GM12878 (cell line): ENCODE data around the gene ENPP4. TPM values are rescaled to one million over a fixed set of nuclear protein-coding genes. Genes with fewer than 3 reads are reported as not detected.

Source experiments
- ATAC-seq: fragments of 200-7000 bp; cut with Tn5 transposase; 3 replicates; pipeline ENCODE4 v1.9.1; 2020; ENCODE audit warnings: mild to moderate bottlenecking, moderate library complexity
- BruUV-seq: library from RNA; stranded (reverse); fragments of 400-500 nt; replicated peaks from 2 replicates; lab custom pipeline; 2021; lab: Mats Ljungman, UMichigan
- CTCF ChIA-PET: fragments of 300-600 bp; sonication (Branson Sonifier 250); formaldehyde crosslinking; extraction: SDS; loops from one replicate; lab custom pipeline; 2021; ENCODE audit warnings: inconsistent platforms; lab: Yijun Ruan, JAX
- POLR2A ChIA-PET: fragments of 350-600 bp; formaldehyde crosslinking; extraction: SDS; loops from one replicate; lab custom pipeline; 2021; ENCODE audit warnings: inconsistent platforms; lab: Charles Lee
- RAD21 ChIA-PET: fragments of 300-600 bp; sonication (Branson Sonifier 250); formaldehyde crosslinking; loops from one replicate; lab custom pipeline; 2023; ENCODE audit warnings: antibody characterized with exemption; ENCODE audit not compliant: unreplicated experiment; lab: Charles Lee
- SMC1A ChIA-PET: fragments of 300-600 bp; sonication (Branson Sonifier 250); formaldehyde crosslinking; loops from one replicate; lab custom pipeline; 2023; ENCODE audit not compliant: unreplicated experiment, uncharacterized antibody; lab: Charles Lee
- DNase-seq: peaks from one replicate; pipeline ENCODE4 v3.0.0-alpha.2; 2011; ENCODE audit warnings: low read depth, low spot score
- FAIRE-seq: peaks from 3 replicates; lab custom pipeline; 2011; peaks lifted over from hg19 to GRCh38; lab: Jason Lieb, UNC
- H2AFZ ChIP-seq: 2 replicates; pipeline ENCODE4 v1.6.0; 2011; ENCODE audit warnings: low read depth, low read length, control low read depth; ENCODE audit not compliant: control insufficient read depth
- H3K27ac ChIP-seq: 2 replicates; pipeline ENCODE4 v1.5.1; 2011; ENCODE audit warnings: control low read depth; ENCODE audit not compliant: control insufficient read depth, insufficient read depth
- H3K27me3 ChIP-seq, 2 experiments: replicated peaks in 1 of 2; 2 replicates each; pipeline versions ENCODE4 v1.6.0 to v1.6.1; 2011; ENCODE audit warnings: low read length in 1 of 2; ENCODE audit not compliant: control insufficient read depth in 2 of 2, insufficient read depth in 2 of 2
- H3K36me3 ChIP-seq, 2 experiments: 2 replicates each; pipeline ENCODE4 v1.5.1; 2011; ENCODE audit warnings: low read length in 1 of 2; ENCODE audit not compliant: control insufficient read depth in 2 of 2, insufficient read depth in 2 of 2
- H3K4me1 ChIP-seq: 2 replicates; pipeline ENCODE4 v1.6.1; 2011; ENCODE audit warnings: mild to moderate bottlenecking, low read length, moderate library complexity, mixed read lengths; ENCODE audit not compliant: control insufficient read depth, insufficient read depth
- H3K4me2 ChIP-seq: 2 replicates; pipeline ENCODE4 v1.6.0; 2011; ENCODE audit warnings: control low read depth; ENCODE audit not compliant: control insufficient read depth, insufficient read depth
- H3K4me3 ChIP-seq: fragments of 200-600 bp; sonication (generic); 2 replicates; pipeline ENCODE4 v1.5.1; 2016
- H3K79me2 ChIP-seq: 2 replicates; pipeline ENCODE4 v1.6.0; 2011; ENCODE audit warnings: low read length; ENCODE audit not compliant: control insufficient read depth, insufficient read depth
- H3K9ac ChIP-seq: 2 replicates; pipeline ENCODE4 v1.8.0; 2011; ENCODE audit warnings: low read length, control low read depth, mixed read lengths; ENCODE audit not compliant: control insufficient read depth, insufficient read depth
- H3K9me3 ChIP-seq: replicated peaks from 3 replicates; pipeline ENCODE4 v1.5.1; 2011; ENCODE audit warnings: mild to moderate bottlenecking, low read length; ENCODE audit not compliant: control insufficient read depth, insufficient read depth
- H4K20me1 ChIP-seq: 2 replicates; pipeline ENCODE4 v1.6.0; 2011; ENCODE audit not compliant: control insufficient read depth, insufficient read depth
- CBX3 ChIP-seq: fragments of 200-600 bp; sonication (generic); IDR thresholded peaks from 2 replicates; pipeline ENCODE4 v1.6.1; 2016; ENCODE audit warnings: low read depth, borderline replicate concordance
- CREM ChIP-seq: IDR thresholded peaks from 2 replicates; pipeline ENCODE4 v1.6.1; 2014; ENCODE audit warnings: antibody characterized with exemption, low read depth
- EED ChIP-seq: sonication (generic); IDR thresholded peaks from 2 replicates; pipeline ENCODE4 v1.6.1; 2016; ENCODE audit warnings: antibody characterized with exemption, low read depth
- EZH2 ChIP-seq: IDR thresholded peaks from 2 replicates; pipeline ENCODE4 v1.6.1; 2012; ENCODE audit warnings: low read depth, mild to moderate bottlenecking, control low read depth, inconsistent platforms, low read length, borderline replicate concordance; ENCODE audit not compliant: control insufficient read depth
- HCFC1 ChIP-seq: fragments of 150-350 bp; IDR thresholded peaks from 2 replicates; pipeline ENCODE4 v1.6.1; 2014; ENCODE audit warnings: low read length
- IRF5 ChIP-seq: fragments of 450-650 bp; IDR thresholded peaks from 2 replicates; pipeline ENCODE4 v1.6.1; 2017; ENCODE audit warnings: borderline replicate concordance
- KDM1A ChIP-seq: fragments of 200-600 bp; sonication (generic); IDR thresholded peaks from 2 replicates; pipeline ENCODE4 v1.6.1; 2016; ENCODE audit warnings: borderline replicate concordance
- MXI1 ChIP-seq: fragments of 150-350 bp; IDR thresholded peaks from 2 replicates; pipeline ENCODE4 v1.6.1; 2011; ENCODE audit warnings: low read depth, mild to moderate bottlenecking, inconsistent platforms, low read length, improper control_type of control experiment
- PAX5 ChIP-seq: IDR thresholded peaks from 2 replicates; pipeline ENCODE4 v1.6.1; 2011; ENCODE audit warnings: low read depth, low read length, borderline replicate concordance
- PML ChIP-seq: IDR thresholded peaks from 2 replicates; pipeline ENCODE4 v1.6.1; 2012; ENCODE audit warnings: low read length, inconsistent platforms
- POU2F2 ChIP-seq: IDR thresholded peaks from 3 replicates; pipeline ENCODE4 v1.6.1; 2011; ENCODE audit warnings: low read depth, mild to moderate bottlenecking, low read length, borderline replicate concordance
- RAD21 ChIP-seq: IDR thresholded peaks from 2 replicates; pipeline ENCODE4 v1.6.1; 2011; ENCODE audit warnings: mild to moderate bottlenecking, low read depth, low read length, moderate library complexity; ENCODE audit not compliant: insufficient read depth
- RCOR1 ChIP-seq: conservative IDR thresholded peaks from 2 replicates; pipeline ENCODE4 v1.6.1; 2012; ENCODE audit warnings: low read depth, low read length, improper control_type of control experiment
- SMARCA5 ChIP-seq: fragments of 450-650 bp; IDR thresholded peaks from 2 replicates; pipeline ENCODE4 v1.6.1; 2017; ENCODE audit warnings: mild to moderate bottlenecking
- ZNF384 ChIP-seq: IDR thresholded peaks from 2 replicates; pipeline ENCODE4 v1.6.1; 2012; ENCODE audit warnings: low read depth, mild to moderate bottlenecking, low read length, improper control_type of control experiment, borderline replicate concordance
- WGBS: methylation state at CpG from one replicate; pipeline ENCODE4 v1.1.6; 2016; ENCODE audit warnings: low lambda C conversion rate; ENCODE audit not compliant: insufficient replicate concordance, insufficient coverage; ENCODE audit errors: missing lambda C conversion rate; 5-methylcytosine and 5-hydroxymethylcytosine counted together
- in situ Hi-C: fragments of 300-500 bp; cut with MboI; formaldehyde crosslinking; loops from 9 replicates; pipeline ENCODE4 v1.14.3; 2018; ENCODE audit warnings: mixed read lengths
- intact Hi-C: fragments of 100-400 bp; cut with micrococcal nuclease; formaldehyde crosslinking; loops from one replicate; pipeline ENCODE4 v1.14.2; 2022; ENCODE audit not compliant: unreplicated experiment
- polyA plus RNA-seq, 11 experiments: library from polyadenylated mRNA; depleted of rRNA in 4 of 11; unstranded in 6 of 11; stranded (reverse) in 5 of 11; fragments of >200 nt; fragmentation: Nextera tagmentation in 4 of 11; fragmentation: Illumina TruSeq in 1 of 11; extraction: Ambion mirVana in 4 of 11; extraction: Trizol in 1 of 11; gene quantifications; 1 replicate in 1 of 11; 2 replicates in 10 of 11; pipeline versions ENCODE4 v1.2.1 to v1.2.3, GENCODE V29; 2011 to 2016; ENCODE audit warnings: inconsistent platforms in 2 of 11, missing spikeins in 2 of 11, low read depth in 1 of 11
- total RNA-seq, 4 experiments: library from RNA; depleted of rRNA in 3 of 4; stranded (reverse); fragments of >200 nt in 3 of 4; fragmentation: Illumina TruSeq in 1 of 4; extraction: Trizol in 1 of 4; gene quantifications; 2 replicates each; pipeline versions ENCODE4 v1.2.1 to v1.2.3, GENCODE V29; 2013 to 2021

The ENPP4 gene
- total and polyA plus RNA-seq, 10 of the 15 experiments (the other 5 are each of a cell fraction or from before 2014, with no cell fraction given): 3.3 to 9.7 (median 5.3) TPM

GRCh38 chr6:46134216-46134615 lies 4.4 kb downstream of the ENPP4 start (continued):
- TF ChIP-seq RCOR1: no peak

GRCh38 chr6:46135176-46135575 lies 5.4 kb downstream of the ENPP4 start:
- no peak for ATAC-seq
- POLR2A ChIA-PET: no interaction called here
- DNase-seq: no peak
- Histone ChIP-seq H3K4me2 (no peak overlapping the region), H3K79me2 (peaks cover 11% of the 10 kb centered on the region), H3K36me3 (no peaks in the 10 kb centered on the region), H3K4me3 (no peak overlapping the region), H3K27ac (no peak overlapping the region), H3K27me3 (no peaks in the 10 kb centered on the region), H4K20me1 (no peaks in the 10 kb centered on the region), H3K9ac (no peak overlapping the region), H2AFZ (no peak overlapping the region), H3K9me3 (no peaks in the 10 kb centered on the region), H3K4me1 (peaks cover 14% of the 10 kb centered on the region)
- no peak for FAIRE-seq
- RAD21 ChIA-PET: interaction anchor here (0.8 kb wide), 1 partner anchor 85 kb away, joined by 3 read pairs; no protein-coding TSS in a partner anchor
- BruUV-seq: no TSS peak
- intact Hi-C loops: no loop called here
- no peak for TF ChIP-seq EED
- 94% methylated on average over 1 of the region's 1 CpG for WGBS
- in situ Hi-C loops: no loop called here
- SMC1A ChIA-PET: interaction anchor here (1.6 kb wide), 1 partner anchor 45 kb away, joined by 6 read pairs; no protein-coding TSS in a partner anchor
- CTCF ChIA-PET: interaction anchor here (2.3 kb wide), 1 partner anchor 45 kb away, joined by 7 read pairs; no protein-coding TSS in a partner anchor

GRCh38 chr6:46136831-46137230 lies 7.0 kb downstream of the ENPP4 start:
- Histone ChIP-seq H2AFZ (no peak overlapping the region), H3K27me3 (no peaks in the 10 kb centered on the region), H3K79me2 (peaks cover 7% of the 10 kb centered on the region), H3K36me3 (no peaks in the 10 kb centered on the region; a peak in 1 of 4 replicates), H4K20me1 (no peaks in the 10 kb centered on the region), H3K9me3 (no peaks in the 10 kb centered on the region), H3K4me3 (no peak overlapping the region), H3K27ac (no peak overlapping the region), H3K4me1 (peaks cover 14% of the 10 kb centered on the region), H3K4me2 (no peak overlapping the region), H3K9ac (no peak overlapping the region)
- ATAC-seq: no peak
- BruUV-seq: no TSS peak
- POLR2A ChIA-PET: interaction anchor here (1.2 kb wide), 1 partner anchor 8 kb away, joined by 3 read pairs; no protein-coding TSS in a partner anchor
- TF ChIP-seq HCFC1 (no peak), POU2F2 (no peak), IRF5 (no peak), SMARCA5 (no peak), EZH2 (no peak), PML (no peak), KDM1A (no peak), PAX5 (no peak), CREM (no peak), RAD21 (no peak), MXI1 (no peak), ZNF384 (no peak), RCOR1 (no peak), CBX3 (no peak)
- DNase-seq: no peak
- SMC1A ChIA-PET: interaction anchor here (1.1 to 4.5 kb wide), 4 partner anchors 7 to 84 kb away, joined by 3 to 30 read pairs (median 6); partner anchors contain the start of gene ENPP4
- CTCF ChIA-PET: interaction anchor here (1.3 to 3.2 kb wide), 3 partner anchors 7 to 83 kb away, joined by 5 to 18 read pairs (median 7); partner anchors contain the start of gene ENPP4
- whole genome bisulfite sequencing: 95% methylated on average over 2 of the region's 2 CpGs
- intact Hi-C loops (no loop called here), in situ Hi-C loops (no loop called here)
- no peak for FAIRE-seq
- RAD21 ChIA-PET: interaction anchor here (1.0 to 4.1 kb wide), 3 partner anchors 42 to 83 kb away, joined by 3 to 16 read pairs (median 3); no protein-coding TSS in a partner anchor
